Measurements from ENCODE around the gene TBC1D30.

- TF ChIP-seq CTCF (IDR thresholded peaks at IDR 0.05) (no peak), POLR2AphosphoS5 (IDR thresholded peaks at IDR 0.05; ENCODE audit: low read depth, low read length) (no peak)
These were observed 44.3 kb upstream of the TBC1D30 start for GRCh38 chr12:64780132-64780530.

Data from Panc1 (cell line).